Left renal cortex interstitium (tissue), 4 donors: Measurements from ENCODE around the gene MCU. TPM values are rescaled to one million over a fixed set of nuclear protein-coding genes. Genes with fewer than 3 reads are reported as not detected.
"Not testable (repeated sequence)": the region's sequence is repeated elsewhere in the genome, so short reads cannot be mapped to it uniquely, and the experiment has no call there.

Experiments used
- DNase-seq, 4 donors: peaks; one replicate each; pipeline ENCODE4 v3.0.0-alpha.2; 2013; ENCODE audit warnings: low read depth in 4 of 4, low spot score in 2 of 4, missing footprints in 1 of 4
- polyA plus RNA-seq, 4 donors: library from polyadenylated mRNA; unstranded; fragments of 120-200 nt; gene quantifications; one replicate each; pipeline ENCODE4 v1.2.1, GENCODE V29; 2013; ENCODE audit not compliant: insufficient read length in 4 of 4

MCU gene, protein sequence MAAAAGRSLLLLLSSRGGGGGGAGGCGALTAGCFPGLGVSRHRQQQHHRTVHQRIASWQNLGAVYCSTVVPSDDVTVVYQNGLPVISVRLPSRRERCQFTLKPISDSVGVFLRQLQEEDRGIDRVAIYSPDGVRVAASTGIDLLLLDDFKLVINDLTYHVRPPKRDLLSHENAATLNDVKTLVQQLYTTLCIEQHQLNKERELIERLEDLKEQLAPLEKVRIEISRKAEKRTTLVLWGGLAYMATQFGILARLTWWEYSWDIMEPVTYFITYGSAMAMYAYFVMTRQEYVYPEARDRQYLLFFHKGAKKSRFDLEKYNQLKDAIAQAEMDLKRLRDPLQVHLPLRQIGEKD
- polyA plus RNA-seq, result 10 to 100 TPM; 35.4 to 52.6 (median 48.2) TPM

- peak in 3 of 4 donors; percentile 76 to 89 (median 86) for DNase-seq
Observed at GRCh38 chr10:72691863-72692743, at the start of gene MCU. Gene MCU, plus strand, starts transcription at chr10:72692143. Its CDS starts 9 bp downstream, at chr10:72692152.

DNA sequence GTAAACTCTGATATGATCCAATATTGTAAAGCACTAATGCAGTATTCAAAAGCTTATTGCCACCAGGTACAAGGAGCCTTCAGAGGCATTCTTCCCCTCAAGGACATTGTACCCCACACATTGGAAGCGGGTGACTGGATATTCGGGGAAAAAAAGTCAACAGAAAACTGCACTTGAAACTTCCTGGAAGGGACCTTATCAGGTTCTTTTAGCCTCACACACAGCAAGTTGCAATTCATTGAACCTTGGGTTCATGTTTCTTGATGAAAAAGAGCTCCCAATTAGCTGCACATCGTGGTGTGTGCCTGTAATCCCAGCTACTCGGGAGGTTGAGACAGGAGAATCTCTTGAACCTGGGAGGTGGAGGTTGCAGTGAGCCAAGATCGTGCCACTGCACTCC lies 49.6 kb upstream of the MCU start:
- no peak for DNase-seq

DNA sequence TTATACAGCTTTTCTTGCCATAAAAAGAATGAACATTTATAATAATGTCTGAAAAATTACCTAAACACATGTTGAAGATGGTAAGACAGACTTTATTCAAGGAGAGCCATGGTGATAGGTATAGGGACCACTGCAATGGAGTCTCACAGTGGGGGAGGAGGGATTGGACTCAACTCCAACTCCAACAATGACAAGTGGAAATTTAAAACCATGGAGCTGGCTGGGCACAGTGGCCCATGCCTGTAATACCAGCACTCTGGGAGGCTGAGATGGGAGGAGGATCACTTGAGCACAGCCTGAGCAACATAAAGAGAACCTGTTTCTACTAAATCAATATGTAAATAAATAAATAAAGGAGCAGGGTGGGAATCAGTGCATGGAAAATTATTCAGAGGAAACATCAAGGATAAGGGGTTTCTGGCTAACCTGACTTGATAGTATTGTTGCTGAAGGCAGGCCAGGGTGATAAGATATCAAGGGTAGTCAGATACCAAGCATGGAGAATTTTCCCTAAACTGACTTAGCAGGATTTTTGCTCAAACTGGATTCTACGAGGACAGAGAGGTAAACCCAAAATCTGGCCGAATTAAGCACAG lies 46.6 kb upstream of the MCU start:
- DNase-seq, result no peak

DNA sequence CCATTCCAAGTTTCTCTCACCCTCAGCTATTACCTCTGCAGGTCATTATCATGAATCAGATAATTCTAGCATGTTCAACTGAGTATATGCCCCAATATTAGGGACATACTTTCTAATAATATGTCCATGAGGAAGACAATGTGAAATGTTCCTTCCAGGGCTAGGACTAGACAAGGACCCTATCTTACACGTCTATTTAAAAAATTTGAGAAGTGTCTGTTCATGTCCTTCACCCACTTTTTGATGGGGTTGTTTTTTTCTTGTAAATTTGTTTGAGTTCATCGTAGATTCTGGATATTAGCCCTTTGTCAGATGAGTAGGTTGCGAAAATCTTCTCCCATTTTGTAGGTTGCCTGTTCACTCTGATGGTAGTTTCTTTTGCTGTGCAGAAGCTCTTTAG lies 45.0 kb upstream of the MCU start:
- not testable (repeated sequence) for DNase-seq

- no peak for DNase-seq
Observed at GRCh38 chr10:72648301-72648700, 43.6 kb upstream of the MCU start.

- DNase-seq, result no peak
Observed at GRCh38 chr10:72649291-72649690, 42.7 kb upstream of the MCU start.

- DNase-seq, result no peak
Observed at GRCh38 chr10:72653383-72654096, 38.4 kb upstream of the MCU start.

- DNase-seq, result no peak
Observed at GRCh38 chr10:72654720-72655119, 37.2 kb upstream of the MCU start.

GRCh38 chr10:72658696-72659400 lies 33.1 kb upstream of the MCU start:
- no peak for DNase-seq

- DNase-seq, result no peak
Observed at GRCh38 chr10:72659694-72660093, 32.2 kb upstream of the MCU start.

GRCh38 chr10:72660220-72660619 lies 31.7 kb upstream of the MCU start:
- no peak for DNase-seq

- DNase-seq, result no peak
Observed at GRCh38 chr10:72661431-72661830, 30.5 kb upstream of the MCU start.

- DNase-seq, result no peak
Observed at GRCh38 chr10:72663971-72664370, 28.0 kb upstream of the MCU start.

DNA sequence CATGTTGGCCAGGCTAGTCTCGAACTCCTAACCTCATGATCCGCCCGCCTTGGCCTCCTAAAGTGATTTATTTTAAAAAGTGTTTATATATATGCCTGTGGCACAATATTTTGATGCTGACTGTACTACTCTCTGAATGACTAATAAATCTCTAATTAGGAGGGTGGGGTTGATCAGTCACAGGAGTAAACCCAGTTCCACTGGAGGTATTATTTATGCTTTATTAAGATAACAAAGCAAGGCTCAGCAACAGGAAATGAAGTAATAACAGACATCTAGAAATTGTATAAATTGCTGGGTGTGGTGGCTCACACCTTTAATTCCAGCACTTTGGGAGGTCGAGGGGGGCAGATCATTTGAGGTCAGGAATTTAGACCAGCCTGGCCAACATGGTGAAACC lies 26.0 kb upstream of the MCU start:
- DNase-seq, result no peak

DNA sequence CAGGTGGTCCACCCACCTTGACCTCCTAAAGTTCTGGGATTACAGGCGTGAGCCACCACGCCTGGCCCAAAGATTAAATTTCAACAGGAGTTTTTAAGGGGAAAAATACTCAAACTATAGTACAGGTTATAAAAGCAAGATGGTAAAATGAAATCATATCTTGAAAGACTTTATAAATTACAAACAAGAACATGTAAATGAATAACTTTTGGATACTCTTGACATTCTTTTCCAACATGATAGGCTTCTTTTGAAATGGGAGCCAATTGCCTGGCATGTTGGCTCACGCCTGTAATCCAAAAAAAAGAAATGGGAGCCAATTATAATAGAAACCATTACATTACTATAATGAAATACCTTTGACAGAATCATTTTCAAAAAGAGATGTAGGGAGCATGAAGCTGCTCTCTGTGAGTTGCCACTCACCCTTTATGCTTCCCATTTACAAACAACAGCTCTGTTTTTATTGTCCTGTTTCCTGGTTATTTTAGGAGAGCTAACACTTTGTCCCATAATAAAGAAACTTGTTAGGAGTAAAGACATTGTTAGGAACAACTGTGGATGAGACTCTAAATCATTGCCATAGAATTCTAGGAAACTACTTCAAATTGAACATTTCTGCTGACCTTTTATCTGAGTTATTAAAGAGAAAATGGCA lies 24.6 kb upstream of the MCU start:
- no peak for DNase-seq

DNA sequence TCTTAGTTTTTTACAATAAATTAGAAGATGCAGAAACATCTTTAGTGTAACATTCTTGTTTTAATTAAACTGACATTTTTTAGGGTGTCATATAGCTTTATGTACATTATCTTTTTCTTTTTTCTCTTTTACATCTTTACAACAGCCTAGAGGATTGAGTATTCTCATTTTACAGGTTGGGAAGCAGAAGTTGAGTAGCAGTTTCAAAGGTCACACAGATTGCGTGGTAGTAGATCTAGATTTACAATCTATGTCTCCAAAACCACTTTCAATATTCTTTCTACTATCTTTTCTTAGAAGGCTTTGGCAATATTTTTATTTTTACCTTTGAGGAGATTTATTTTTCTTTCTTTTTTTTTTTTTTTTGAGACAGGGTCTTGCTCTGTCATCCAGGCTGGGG lies 18.7 kb upstream of the MCU start:
- no peak for DNase-seq

- not testable (repeated sequence) for DNase-seq
Observed at GRCh38 chr10:72674174-72674573, 17.8 kb upstream of the MCU start.

- no peak for DNase-seq
Observed at GRCh38 chr10:72679838-72680241, 12.1 kb upstream of the MCU start.

- DNase-seq, result no peak
Observed at GRCh38 chr10:72682638-72683037, 9.3 kb upstream of the MCU start.
